Measurements from ENCODE around the gene CFTR.

GRCh38 chr7:117631652-117632051 lies 151.8 kb downstream of the CFTR start:
- no peak for TF ChIP-seq SRF (IDR thresholded peaks at IDR 0.05; ENCODE audit: low read depth, low read length)
- TF ChIP-seq POLR2A (IDR thresholded peaks at IDR 0.05; ENCODE audit: control extremely low read depth in 1 of 2, low read depth in 2 of 2, low read length in 2 of 2), result no peak
